Activated T-cell treated with anti-CD3 and anti-CD28 coated beads, Interleukin-2, amount 50 U/mL, for 4 hours (primary cell): Measurements from ENCODE around the gene PDE4B. TPM values are rescaled to one million over a fixed set of nuclear protein-coding genes. Genes with fewer than 3 reads are reported as not detected.

Experiments
- ATAC-seq, 2 donors: fragments of 200-7000 bp; cut with Tn5 transposase; one replicate each; pipeline ENCODE4 v1.10.0; 2021
- DNase-seq: peaks from one replicate; pipeline ENCODE4 v3.0.0-alpha.2; 2020
- H3K27me3 Mint-ChIP-seq: one replicate; pipeline ENCODE4 v1.8.0; 2021; ENCODE audit warnings: low read depth, mixed read lengths
- H3K36me3 Mint-ChIP-seq: one replicate; pipeline ENCODE4 v1.8.0; 2022; ENCODE audit warnings: mixed read lengths; ENCODE audit not compliant: insufficient read depth
- H3K4me1 Mint-ChIP-seq: one replicate; pipeline ENCODE4 v1.8.0; 2021; ENCODE audit warnings: low read depth, mixed read lengths
- H3K4me3 Mint-ChIP-seq: one replicate; pipeline ENCODE4 v1.8.0; 2021; ENCODE audit warnings: mild to moderate bottlenecking, moderate library complexity, mixed read lengths
- H3K9me3 Mint-ChIP-seq: one replicate; pipeline ENCODE4 v1.8.0; 2021; ENCODE audit warnings: mixed read lengths
- total RNA-seq, 3 donors: library from RNA; stranded (reverse); gene quantifications; one replicate each; pipeline ENCODE4 v1.2.1, GENCODE V29; 2021

The PDE4B gene
- total RNA-seq, 3 donors from 2014 or later: 18.8 to 31.5 (median 20.8) TPM

DNA sequence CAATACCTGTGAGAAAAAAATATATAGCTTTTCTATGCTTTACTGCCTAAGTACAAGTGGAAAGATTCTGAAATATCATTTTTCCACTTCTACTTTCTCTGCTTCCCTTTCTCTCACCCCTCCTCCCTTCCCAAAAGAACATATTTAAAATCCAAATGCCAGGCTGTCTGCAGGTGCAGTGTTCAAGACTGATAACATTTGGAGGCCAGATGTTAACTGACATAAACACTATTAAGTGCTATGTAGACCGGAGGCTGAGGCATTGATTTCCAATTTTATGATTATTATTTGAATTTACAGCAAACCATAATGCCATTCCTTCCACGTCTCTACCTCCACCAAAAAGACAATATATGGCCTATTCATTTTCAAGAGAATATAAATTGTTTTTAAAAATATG lies 444.3 kb downstream of the PDE4B start:
- H3K4me3 Mint-ChIP-seq: no peak overlapping the region
- no peaks in the 10 kb centered on the region for H3K36me3 Mint-ChIP-seq
- no peaks in the 10 kb centered on the region for H3K4me1 Mint-ChIP-seq
- DNase-seq (no peak), ATAC-seq (no peak)
- H3K27me3 Mint-ChIP-seq: peaks cover 15% of the 10 kb centered on the region
- no peaks in the 10 kb centered on the region for H3K9me3 Mint-ChIP-seq

GRCh38 chr1:66237722-66238479 lies 445.2 kb downstream of the PDE4B start:
- Mint-ChIP-seq H3K9me3 (no peaks in the 10 kb centered on the region), H3K27me3 (peaks cover 15% of the 10 kb centered on the region), H3K4me1 (no peaks in the 10 kb centered on the region), H3K4me3 (no peak overlapping the region), H3K36me3 (no peaks in the 10 kb centered on the region)
- DNase-seq (no peak), ATAC-seq (no peak)

- ATAC-seq (no peak), DNase-seq (no peak)
- Mint-ChIP-seq H3K27me3 (peaks cover 12% of the 10 kb centered on the region), H3K9me3 (no peaks in the 10 kb centered on the region), H3K36me3 (no peaks in the 10 kb centered on the region), H3K4me1 (no peaks in the 10 kb centered on the region), H3K4me3 (no peak overlapping the region)
These were observed 447.1 kb downstream of the PDE4B start for GRCh38 chr1:66239834-66240233.

DNA sequence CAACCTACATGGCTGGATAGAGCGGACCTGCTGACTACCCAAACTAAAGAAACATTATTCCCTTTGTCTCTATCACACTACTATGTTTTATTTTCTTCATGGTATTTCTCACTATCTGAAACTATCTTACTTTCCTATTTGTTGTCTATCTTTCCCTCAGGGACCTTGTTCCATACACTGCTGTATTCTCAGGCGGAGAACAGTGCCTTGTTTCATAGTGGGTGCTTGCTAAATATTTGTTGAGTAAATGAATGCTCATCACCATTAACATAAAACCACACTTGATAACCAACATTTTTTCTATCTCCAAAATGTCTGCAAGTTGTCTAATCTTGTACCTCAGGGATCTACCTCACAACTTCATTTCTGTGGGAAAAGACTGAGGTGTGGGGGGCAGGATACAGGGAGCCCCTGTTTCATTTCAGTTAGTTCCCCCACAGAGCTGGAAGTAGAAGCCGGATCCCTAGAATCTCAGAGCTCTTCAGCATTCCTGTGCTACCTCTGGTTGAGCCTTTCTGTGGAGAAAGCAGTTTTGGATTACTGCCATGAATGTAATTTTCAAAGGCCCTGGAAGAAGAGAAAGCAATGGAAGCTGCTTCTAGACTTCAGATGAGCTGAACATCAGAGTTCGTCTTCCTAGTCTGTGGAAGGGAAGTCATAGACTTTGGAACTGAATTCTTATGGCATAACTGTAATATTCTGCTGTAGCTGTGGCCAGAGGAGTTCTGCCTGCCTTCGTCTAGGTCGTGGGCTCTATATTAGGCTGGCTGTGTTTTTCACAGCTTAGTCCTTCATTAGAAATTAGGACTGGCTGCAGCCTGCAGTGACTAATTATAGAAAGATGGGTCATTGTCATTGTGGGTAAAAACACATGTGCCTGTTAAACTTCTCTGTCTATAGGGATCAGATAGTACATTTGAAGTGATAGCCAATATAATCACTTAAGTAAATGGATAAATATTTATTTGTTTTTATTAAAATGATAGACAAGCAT lies 448.1 kb downstream of the PDE4B start:
- Mint-ChIP-seq H3K4me1 (peaks cover under 1% of the 10 kb centered on the region), H3K9me3 (no peaks in the 10 kb centered on the region), H3K27me3 (peaks cover 12% of the 10 kb centered on the region), H3K4me3 (no peak overlapping the region), H3K36me3 (no peaks in the 10 kb centered on the region)
- ATAC-seq: no peak
- DNase-seq: no peak

DNA sequence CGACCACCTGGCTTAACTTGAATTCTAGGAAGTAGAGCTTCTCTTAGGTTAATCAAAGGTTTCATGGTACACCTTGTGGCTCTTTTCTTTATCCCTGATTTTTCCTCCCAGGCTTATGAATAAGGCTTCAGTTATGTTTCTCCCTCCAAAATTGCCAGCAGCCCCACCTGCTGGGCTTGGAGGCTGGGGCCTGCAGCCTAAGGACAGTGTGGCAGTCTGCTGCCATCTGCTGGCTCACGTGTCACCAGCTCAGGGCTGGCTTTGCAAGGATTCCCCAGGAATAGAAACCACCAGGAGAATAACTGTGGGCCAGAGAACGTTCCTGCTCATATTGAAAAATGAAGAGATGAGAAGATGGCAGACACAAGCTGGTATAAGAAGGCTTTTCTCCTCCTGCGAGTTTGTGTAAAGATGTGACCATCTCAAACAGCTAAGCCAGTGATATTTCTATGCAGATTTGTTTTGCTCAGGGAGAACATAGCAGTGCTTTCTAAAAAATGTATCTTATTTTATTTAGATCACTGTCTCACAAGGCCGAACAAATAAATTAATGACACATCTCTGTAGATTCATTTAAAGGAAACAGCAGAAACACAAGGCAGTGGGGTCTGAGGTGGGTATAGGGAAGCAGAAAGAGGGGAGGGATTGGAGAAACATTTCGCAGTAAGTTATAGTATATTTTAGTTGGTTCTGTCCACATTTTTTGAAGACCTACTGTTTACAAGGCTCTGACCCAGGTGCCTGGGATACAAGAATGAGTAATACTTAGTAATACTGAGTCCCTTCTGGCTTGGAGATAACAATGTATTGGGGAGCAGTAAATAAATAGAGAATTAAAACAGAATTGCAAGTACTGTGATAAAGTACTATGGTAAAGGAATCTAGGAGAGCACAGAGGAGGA lies 450.2 kb downstream of the PDE4B start:
- no peak overlapping the region for H3K4me3 Mint-ChIP-seq

GRCh38 chr1:66243548-66244130 lies 450.9 kb downstream of the PDE4B start:
- peaks cover 28% of the 10 kb centered on the region for H3K4me1 Mint-ChIP-seq
- DNase-seq (no peak), ATAC-seq (peak; percentile 70 to 71)
- no peaks in the 10 kb centered on the region for H3K36me3 Mint-ChIP-seq
- no peaks in the 10 kb centered on the region for H3K27me3 Mint-ChIP-seq
- H3K4me3 Mint-ChIP-seq: no peak overlapping the region
- no peaks in the 10 kb centered on the region for H3K9me3 Mint-ChIP-seq

More for the DNA sequence above, 450.2 kb downstream of the PDE4B start:
- Mint-ChIP-seq H3K9me3 (no peaks in the 10 kb centered on the region), H3K4me1 (peaks cover 22% of the 10 kb centered on the region), H3K36me3 (no peaks in the 10 kb centered on the region), H3K27me3 (peaks cover 6% of the 10 kb centered on the region)
- DNase-seq (peak; percentile 65), ATAC-seq (peak; percentile 41 to 56)

GRCh38 chr1:66244429-66244828 lies 451.7 kb downstream of the PDE4B start:
- DNase-seq (no peak), ATAC-seq (no peak)
- H3K4me3 Mint-ChIP-seq: no peak overlapping the region
- peaks cover 31% of the 10 kb centered on the region for H3K4me1 Mint-ChIP-seq
- H3K9me3 Mint-ChIP-seq: no peaks in the 10 kb centered on the region
- no peaks in the 10 kb centered on the region for H3K36me3 Mint-ChIP-seq
- H3K27me3 Mint-ChIP-seq: no peaks in the 10 kb centered on the region

DNA sequence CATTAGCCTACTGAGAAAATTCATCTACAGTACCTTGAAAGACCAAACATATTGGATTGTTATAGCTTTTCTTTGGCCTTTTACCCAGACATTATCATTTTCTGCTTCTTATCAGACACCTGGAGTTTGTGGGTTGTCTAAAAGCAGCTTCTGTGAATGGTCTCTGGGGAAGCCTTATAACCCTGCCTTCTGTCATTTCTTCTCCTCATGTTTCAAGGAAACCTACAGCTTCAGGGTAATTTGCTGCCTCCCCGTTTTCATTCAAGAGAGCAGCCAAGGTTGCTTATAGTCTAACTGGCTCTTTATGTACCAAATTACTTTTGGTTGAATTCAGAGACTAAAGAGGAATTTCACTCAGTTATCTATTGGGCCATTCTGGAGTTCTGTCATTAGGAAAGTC lies 453.0 kb downstream of the PDE4B start:
- Mint-ChIP-seq H3K4me3 (no peak overlapping the region), H3K27me3 (no peaks in the 10 kb centered on the region), H3K4me1 (peaks cover 33% of the 10 kb centered on the region), H3K36me3 (no peaks in the 10 kb centered on the region), H3K9me3 (no peaks in the 10 kb centered on the region)
- no peak for DNase-seq
- no peak for ATAC-seq

DNA sequence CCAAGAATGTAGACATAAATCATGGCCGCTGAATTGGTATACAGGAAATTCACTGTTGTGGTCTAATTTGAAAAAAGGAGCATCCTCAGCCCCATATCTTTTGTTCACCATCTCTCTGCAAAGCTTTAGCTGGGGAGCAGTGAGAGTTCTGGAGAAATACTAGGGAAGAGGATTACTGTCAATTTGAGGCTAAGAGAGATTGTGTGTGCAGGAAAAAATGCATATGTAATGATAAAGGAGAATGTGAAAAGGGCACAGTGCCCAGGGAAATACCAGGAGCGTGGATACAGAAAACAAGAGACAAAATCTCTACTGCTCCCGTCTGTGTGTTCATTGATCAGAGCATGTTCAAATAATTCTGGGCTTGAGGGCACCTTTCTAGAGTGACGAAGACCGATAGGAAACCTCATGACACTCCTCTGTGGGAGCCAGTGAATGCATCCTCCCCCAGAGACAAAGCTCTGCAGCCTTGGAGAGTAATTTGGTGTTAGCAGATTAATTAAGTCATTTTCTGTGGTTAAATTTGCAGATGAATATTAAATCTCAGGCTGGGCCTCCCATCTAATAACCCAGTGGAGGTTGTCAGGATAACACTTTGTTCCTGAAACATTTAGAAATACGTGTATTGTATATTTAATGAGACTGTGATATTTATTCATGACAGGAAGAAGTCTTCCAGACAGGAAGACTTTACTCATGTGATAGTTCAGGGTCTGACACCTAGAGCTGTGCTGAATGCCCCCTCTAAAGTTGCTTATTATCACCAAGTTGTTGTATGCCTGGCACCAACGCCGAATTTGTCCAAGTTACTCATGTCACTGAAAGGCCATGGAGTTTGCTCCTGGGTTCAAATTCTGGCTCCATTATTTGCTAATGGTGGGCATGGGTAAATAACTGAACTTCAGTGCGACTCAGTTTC lies 453.9 kb downstream of the PDE4B start:
- DNase-seq (no peak), ATAC-seq (no peak)
- Mint-ChIP-seq H3K9me3 (no peaks in the 10 kb centered on the region), H3K4me3 (peak overlapping the region; percentile 17), H3K36me3 (no peaks in the 10 kb centered on the region), H3K4me1 (peaks cover 33% of the 10 kb centered on the region), H3K27me3 (no peaks in the 10 kb centered on the region)

GRCh38 chr1:66247415-66248208 lies 454.9 kb downstream of the PDE4B start:
- Mint-ChIP-seq H3K4me1 (peaks cover 33% of the 10 kb centered on the region), H3K27me3 (no peaks in the 10 kb centered on the region), H3K36me3 (no peaks in the 10 kb centered on the region), H3K4me3 (peak overlapping the region; percentile 76), H3K9me3 (no peaks in the 10 kb centered on the region)
- peak; percentile 17 for DNase-seq
- peak; percentile 69 to 74 for ATAC-seq

GRCh38 chr1:66248257-66248656 lies 455.6 kb downstream of the PDE4B start:
- H3K4me3 Mint-ChIP-seq: peak overlapping the region; percentile 2
- no peaks in the 10 kb centered on the region for H3K27me3 Mint-ChIP-seq
- peaks cover 35% of the 10 kb centered on the region for H3K4me1 Mint-ChIP-seq
- DNase-seq (no peak), ATAC-seq (no peak)
- H3K36me3 Mint-ChIP-seq: no peaks in the 10 kb centered on the region
- no peaks in the 10 kb centered on the region for H3K9me3 Mint-ChIP-seq

- Mint-ChIP-seq H3K36me3 (no peaks in the 10 kb centered on the region), H3K4me3 (no peak overlapping the region), H3K27me3 (no peaks in the 10 kb centered on the region), H3K4me1 (peaks cover 37% of the 10 kb centered on the region), H3K9me3 (no peaks in the 10 kb centered on the region)
- ATAC-seq (no peak), DNase-seq (no peak)
These were observed 456.1 kb downstream of the PDE4B start for GRCh38 chr1:66248746-66249145.
